ENCODE measurements around the gene TMEM106A. TPM values are rescaled to one million over a fixed set of nuclear protein-coding genes. Genes with fewer than 3 reads are reported as not detected.
A peak's percentile ranks its signal among the peaks of the same experiment; 100 is the strongest.
"Not testable (repeated sequence)": the region's sequence is repeated elsewhere in the genome, so short reads cannot be mapped to it uniquely, and the experiment has no call there.

Gene TMEM106A
- total RNA-seq, 1 donor from 2014 or later: 1.8 TPM

DNA sequence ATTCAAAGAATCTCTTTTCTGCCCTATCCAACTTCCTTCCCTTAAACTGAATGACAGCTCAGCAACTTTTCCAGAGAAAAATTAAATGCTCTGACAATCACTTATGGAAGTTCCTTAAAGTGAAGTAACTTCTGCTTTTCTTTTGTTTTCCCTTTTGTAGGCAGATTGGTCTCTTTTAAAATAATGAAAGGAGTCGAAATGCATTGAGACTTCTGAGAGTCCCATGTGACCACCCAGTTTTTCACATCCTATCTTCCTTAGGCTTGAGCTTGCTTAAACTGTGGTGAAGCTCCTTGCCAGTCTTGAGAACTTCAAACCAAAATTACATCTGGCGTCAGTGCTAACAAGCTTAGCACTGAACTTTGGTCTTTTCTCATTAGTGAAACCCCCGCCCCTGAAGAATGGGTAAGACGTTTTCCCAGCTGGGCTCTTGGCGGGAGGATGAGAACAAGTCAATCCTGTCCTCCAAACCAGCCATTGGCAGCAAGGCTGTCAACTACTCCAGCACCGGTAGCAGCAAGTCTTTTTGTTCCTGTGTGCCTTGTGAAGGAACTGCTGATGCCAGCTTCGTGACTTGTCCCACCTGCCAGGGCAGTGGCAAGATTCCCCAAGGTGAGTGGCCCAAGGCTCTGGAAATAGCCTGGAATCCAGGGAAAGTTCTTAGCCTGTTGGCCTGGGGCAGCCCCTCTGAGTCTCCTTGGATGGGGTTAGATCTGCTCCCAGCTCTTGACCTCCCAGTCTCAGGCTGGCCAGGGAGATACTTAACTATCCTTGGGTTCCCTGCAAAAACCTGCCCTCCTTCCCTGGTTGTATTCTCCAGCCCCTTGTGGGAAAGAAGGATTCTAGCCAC, 1.2 kb downstream of the TMEM106A start:
- peak; percentile 23 for ATAC-seq
- intact Hi-C loops (cut with micrococcal nuclease): no loop called here
- no peak for DNase-seq

DNA sequence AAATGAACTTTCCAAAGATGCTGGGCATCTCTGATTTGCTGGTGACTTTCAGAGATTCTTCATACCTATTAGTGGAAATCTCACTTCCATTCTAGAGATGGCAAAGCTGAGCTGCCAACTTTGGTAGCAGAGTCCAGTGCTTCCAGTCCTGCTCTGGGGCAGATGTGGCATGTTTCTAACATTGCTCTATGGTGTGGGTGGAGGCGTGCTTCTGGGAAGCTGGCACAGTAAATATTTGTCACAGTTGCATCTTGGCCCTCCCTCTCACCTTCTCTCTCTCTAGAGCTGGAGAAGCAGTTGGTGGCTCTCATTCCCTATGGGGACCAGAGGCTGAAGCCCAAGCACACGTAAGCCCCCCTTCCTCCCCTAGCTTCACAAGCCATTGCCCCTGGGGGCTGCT, 1.9 kb downstream of the TMEM106A start:
- DNase-seq: no peak
- no peak for ATAC-seq
- intact Hi-C loops (cut with micrococcal nuclease): no loop called here

DNA sequence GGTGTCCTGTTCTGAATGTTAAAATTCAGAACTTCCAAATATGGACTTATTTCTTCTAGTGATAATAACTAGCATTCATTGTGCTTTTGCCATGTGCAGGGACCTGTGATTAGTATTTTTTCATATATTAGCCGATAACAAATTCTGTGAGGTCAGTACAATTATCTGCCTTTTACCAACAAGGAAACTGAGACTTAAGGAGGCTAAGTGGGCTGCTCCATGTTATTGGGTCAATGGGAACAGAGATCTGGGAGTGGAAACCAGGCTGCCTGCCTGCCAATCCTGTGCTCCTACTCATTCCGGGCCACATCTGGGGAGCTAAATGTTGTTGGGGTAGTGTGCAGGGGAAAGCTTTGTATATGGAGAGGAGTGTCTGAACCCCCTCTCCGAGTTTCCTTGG, 3.7 kb downstream of the TMEM106A start:
- no peak for ATAC-seq
- intact Hi-C loops (cut with micrococcal nuclease): no loop called here
- no peak for DNase-seq

DNA sequence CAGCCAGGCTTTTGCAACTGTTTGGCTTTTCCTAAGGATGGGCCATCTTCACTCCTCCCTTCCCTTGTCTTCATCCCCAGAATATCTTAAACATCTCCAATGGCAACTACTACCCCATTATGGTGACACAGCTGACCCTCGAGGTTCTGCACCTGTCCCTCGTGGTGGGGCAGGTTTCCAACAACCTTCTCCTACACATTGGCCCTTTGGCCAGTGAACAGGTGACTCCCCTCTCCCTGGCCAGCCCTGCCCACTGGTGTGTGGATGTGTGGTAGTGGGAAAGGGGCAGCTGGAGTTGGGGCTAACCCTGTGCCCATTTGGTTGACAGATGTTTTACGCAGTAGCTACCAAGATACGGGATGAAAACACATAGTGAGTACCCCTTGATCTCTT, 4.7 kb downstream of the TMEM106A start:
- DNase-seq: no peak
- intact Hi-C loops (cut with micrococcal nuclease): no loop called here
- no peak for ATAC-seq

DNA sequence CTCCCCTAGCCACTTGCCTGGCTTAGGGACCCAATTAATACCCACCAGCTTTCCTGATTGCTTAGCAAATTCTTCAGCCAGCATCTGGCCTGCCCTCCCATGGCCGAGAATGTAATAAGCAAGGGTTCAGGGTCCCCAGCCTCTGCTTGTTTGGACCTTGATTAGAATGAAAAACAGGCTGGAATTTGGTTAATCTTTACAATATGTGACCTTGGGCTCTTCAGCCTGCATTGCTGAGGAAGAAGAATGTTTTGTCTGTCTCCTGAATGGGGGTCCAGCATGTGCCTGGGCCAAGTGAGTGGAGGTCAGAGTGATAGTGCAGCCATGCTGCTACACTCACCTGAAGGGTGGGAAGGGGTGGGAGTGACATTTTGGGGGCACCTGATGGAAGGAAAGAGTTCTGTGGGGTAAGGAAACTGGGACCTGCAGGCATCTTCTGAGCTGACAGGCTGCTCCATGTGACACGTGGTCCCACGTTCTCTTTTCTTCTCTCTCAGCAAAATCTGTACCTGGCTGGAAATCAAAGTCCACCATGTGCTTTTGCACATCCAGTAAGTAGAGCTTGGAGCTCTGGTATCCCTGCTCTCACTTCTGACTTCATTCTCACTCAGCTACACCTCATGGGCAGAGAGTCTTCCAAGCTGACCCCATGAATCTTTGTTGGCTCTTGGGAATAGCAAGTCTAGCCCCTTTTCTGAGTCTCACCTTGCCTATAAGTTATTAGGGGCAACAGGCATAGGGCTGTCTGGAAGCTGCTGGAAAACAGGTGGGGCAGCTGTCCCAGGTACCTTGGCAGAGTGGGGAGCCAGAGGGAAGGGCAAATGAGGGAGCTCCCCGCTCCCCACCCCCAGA, 5.3 kb downstream of the TMEM106A start:
- intact Hi-C loops (cut with micrococcal nuclease): no loop called here
- no peak for ATAC-seq

DNA sequence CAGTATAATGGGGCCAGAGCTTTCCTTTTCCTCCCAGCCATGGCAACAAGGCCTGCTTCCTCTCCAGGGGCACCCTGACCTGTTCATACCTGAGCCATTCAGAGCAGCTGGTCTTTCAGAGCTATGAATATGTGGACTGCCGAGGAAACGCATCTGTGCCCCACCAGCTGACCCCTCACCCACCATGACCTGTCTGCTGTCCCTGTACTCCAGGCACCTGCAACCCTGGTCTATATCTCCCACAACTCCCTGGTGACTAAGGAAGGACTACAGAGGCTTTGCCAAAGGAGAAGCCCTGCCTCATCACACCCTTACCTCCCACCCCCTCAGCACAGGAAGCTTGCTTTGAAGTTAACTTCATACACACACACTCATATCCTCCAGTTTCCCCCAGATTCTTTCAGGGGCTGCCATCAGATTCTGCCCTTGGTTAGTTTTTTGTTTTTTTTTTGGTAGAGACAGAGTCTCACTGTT, 6.0 kb downstream of the TMEM106A start:
- intact Hi-C loops (cut with micrococcal nuclease): no loop called here
- no peak for ATAC-seq
- DNase-seq: no peak

More for the DNA sequence above, 5.3 kb downstream of the TMEM106A start:
- DNase-seq: no peak

DNA sequence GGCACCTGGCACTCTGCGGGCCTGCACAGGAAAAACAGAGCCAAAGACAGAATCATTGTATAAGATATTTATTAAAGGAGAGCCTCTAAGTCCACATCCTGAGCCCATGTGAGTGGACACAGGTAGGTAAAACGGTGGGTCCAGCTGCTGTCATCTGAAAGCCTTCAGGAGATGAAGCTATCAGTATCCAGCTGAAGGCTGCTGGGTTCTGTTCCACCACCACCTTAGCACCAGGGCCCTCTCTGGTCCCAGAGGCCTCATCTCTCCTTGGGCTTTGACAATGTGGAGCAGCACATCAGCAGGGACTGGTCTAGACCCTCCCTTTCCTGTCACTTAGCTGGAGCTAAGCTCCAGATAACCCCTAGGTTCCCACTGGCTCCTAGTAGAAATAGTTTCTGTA, 7.3 kb downstream of the TMEM106A start:
- DNase-seq (no peak), ATAC-seq (no peak)
- intact Hi-C loops (cut with micrococcal nuclease): no loop called here

DNA sequence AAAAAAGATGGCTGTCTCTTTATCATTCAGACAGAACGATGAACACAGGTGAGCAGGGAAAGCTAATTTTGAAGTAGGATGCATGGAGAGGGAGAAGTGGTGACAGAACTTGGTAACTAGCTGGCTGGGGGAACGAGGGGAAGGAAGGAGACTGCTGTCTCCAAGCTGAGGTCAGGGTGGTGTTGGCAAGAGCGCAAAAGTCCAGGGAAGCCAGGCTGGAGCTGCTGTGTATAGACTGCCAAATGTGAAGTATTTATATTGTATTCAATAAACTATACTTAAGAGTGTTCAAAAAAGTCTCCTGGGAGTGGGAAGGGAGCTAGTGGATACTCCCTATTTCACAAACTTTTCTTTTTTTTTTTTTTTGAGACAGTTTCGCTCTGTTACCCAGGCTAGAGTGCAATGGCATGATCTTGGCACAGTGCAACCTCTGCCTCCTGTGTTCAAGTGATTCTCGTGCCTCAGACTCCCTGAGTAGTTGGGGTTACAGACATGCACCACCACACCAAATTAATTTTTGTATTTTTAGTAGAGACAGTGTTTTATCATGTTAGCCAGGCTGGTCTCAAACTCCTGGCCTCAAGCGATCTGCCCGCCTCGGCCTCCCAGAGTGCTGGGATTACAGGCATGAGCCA, 8.2 kb downstream of the TMEM106A start:
- intact Hi-C loops (cut with micrococcal nuclease): no loop called here
- DNase-seq: no peak
- no peak for ATAC-seq

DNA sequence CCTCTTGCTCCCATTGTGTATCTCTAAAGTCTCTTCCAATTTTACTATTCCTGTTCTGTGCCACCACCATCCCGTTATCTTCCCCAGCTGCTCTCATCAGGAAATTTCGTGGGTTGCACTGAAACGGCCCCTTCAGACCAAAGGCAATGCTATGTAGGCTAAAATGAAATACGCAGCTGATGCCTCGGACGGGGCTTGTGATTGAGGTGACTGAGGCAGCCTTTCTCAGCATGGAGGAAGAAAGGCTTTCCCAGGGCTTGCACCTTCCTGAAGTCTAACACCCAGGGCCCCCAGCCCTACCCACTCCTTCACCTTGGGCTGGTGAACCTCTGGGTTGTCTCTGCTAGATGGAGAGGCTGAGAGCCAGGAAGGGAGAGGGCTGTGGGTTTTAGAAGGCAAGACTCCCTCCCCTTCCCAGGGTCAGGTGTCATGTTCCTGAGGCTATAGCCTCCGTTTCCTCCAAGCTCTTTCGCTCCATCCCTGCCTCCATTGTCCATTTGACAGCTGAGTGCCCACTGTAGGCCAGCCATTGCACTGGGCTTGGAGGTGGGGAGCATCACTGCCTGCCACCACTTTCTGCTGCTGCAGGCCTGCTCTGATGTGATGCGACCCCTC, 8.9 kb downstream of the TMEM106A start:
- intact Hi-C loops (cut with micrococcal nuclease): no loop called here
- ATAC-seq (no peak), DNase-seq (no peak)

DNA sequence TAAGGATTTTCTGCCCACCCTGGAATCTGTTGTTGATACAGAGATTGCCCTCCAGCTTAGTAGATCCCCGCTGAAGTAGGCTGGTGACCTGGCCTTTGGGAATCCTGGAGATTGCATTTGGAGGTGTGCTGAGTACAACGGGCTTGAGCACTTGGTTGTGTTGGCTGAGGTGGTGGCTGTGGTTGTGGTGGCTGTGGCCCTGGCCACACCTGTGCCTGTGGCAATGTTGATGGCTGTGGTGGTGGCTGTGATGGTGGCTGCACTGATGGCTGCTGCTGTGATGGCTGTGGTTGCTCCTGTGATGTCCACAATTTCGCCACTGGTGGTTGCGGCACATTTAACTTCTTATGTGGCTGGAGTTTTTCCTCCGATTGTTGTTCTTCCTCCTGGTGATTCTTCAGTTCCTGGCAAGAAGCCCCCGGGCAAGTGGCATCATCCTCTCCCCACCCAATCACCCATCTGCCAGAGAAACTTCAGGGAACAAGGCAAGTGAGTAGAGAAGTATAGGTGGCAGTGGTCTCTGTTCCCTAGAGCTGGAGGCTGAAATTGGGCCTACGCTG, 12.6 kb downstream of the TMEM106A start:
- no peak for ATAC-seq
- intact Hi-C loops (cut with micrococcal nuclease): no loop called here
- no peak for DNase-seq

DNA sequence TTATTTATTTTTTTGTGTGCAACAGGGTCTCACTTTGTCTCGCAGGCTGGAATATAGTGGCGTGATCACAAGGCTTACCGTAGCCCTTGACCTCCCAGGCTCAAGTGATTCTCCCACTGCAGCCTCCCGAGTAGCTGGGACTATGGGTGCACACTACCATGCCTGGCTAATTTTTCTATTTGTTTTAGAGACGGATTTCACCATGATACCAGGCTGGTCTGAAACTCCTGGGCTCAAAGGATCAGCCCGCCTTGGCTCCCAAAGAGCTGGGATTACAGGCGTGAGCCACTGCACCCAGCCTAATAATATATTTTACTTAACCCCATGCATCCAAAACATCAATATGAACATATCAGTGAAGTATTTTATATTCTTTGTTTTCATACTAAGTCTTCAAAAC, 14.7 kb downstream of the TMEM106A start:
- no peak for ATAC-seq
- DNase-seq: no peak
- intact Hi-C loops (cut with micrococcal nuclease): no loop called here

DNA sequence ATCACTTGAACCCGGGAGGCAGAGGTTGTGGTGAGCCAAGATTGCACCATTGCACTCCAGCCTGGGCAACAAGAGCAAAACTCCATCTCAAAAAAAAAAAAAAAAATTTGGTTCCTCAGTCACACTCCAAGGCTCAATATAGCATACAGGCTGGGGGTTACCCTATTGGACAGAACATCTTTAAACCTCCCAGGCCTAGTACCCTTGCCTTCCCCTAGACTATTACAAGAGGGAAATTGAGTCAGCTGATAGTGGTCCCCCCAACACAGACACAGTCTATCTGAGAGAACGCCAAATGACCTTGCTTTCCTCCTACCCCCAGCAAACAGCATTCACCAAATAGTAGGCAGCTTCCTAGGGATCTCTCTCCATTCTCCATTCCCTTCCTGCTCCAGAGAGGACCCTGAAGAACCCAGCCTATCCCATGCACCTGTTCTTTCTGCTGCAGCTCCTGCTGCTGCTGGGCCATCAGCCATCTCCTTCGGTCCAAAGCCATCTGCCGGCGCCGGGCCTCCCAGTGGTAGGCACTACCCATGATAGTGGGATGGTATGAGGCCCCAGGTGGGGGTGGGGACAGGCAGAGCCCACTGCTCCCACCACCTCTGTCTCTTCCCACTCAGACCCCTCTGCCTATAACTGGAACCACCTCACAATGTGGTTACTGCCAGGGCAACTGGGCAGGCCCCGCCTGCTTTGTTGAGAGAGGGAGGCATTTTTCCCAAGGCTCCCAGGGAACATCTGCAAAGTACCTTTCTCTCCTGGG, 16.5 kb downstream of the TMEM106A start, which contains the start of gene CCDC200:
CCDC200 (minus strand) TSS at position 604 of the 763 bp plus-strand sequence; CDS start at position 535, 69 bp downstream.
- peak; percentile 15 for ATAC-seq
- intact Hi-C loops (cut with micrococcal nuclease); DNase-seq: not testable (repeated sequence)

DNA sequence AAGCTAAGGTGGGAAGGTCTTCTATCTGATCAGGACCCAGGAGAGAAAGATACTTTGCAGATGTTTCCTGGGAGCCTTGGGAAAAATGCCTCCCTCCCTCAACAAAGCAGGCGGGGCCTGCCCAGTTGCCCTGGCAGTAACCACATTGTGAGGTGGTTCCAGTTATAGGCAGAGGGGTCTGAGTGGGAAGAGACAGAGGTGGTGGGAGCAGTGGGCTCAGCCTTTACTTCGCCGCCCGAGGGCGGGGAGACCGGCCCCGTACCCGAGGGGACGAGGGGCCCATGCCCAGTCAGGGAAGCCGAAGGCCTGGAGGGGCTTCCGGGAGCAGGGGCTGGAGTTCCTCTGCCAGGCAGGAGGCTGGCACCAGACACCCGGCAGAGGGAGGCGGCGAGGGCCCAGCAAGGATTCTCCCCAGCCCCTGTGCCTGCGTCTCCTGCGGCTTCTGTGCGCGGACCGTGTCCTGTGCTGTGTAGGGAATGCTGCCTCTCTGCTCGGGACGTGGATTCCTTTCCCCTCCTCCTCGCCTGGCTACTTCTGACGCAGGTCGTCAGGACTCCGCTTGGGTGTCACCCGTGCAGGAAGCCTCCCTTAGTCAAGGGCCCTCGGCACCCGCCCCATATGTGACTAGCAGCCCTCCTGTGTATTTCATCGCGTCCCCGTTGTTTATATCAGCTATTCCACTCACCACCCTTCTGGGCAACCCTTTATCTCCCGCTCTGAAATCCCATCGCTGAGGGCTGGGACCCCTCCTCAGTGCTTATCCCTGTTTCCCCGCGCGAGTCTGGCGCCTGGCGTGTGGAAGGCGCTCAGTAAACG, 19.7 kb downstream of the TMEM106A start:
- DNase-seq; intact Hi-C loops (cut with micrococcal nuclease): not testable (repeated sequence)
- ATAC-seq: peak; percentile 53

DNA sequence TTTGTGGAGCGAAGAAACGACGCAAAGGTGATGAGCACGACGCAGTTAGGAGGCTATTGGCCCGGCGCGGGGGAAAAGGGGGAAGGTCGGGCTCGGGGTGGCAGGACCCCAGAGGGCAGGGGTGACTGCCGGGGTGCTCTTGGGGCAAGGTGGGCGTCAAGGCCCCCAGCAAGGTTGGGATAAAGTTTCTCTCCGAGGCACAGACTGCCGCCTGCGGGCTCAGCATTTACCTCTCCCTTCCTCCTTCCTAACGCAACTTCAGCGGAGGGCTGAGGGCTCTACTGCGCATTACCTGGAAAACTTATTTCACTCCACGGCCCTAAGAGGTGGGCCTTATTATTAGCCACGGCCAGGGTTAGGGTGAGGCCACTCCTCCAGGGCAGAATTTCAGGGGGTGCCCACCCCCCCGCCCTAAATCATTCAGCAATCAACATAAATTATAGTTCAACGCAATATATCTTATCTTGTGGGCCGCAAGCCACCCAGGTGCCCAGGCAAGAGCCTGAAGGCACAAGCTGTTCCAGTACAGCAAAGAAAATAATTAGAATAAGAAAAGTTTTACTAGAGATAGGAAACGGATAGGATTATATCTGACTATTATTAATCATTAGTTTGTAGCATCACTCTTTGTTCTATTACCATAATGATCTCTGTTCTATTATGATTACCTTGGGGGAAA, 20.5 kb downstream of the TMEM106A start:
- ATAC-seq; intact Hi-C loops (cut with micrococcal nuclease); DNase-seq: not testable (repeated sequence)

DNA sequence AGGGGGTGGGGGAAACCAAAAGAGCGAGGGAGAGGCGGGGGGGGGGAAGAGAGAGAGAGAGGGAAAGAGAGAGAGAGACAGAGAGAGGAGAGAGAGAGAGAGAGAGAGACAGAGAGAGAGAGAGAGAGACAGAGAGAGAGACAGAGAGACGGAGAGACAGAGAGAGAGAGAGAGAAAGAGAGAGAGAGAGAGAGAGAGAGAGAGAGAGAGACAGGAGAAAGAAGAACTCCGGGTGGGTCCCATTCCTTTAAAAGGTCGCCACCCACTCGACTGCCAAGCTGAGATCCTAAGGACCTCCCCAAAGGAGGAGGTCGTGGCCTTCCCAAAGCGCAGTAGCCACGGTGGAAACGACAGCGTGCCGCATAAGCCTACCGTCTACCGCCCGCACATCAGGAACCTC, 21.6 kb downstream of the TMEM106A start:
- ATAC-seq; intact Hi-C loops (cut with micrococcal nuclease); DNase-seq: not testable (repeated sequence)

DNA sequence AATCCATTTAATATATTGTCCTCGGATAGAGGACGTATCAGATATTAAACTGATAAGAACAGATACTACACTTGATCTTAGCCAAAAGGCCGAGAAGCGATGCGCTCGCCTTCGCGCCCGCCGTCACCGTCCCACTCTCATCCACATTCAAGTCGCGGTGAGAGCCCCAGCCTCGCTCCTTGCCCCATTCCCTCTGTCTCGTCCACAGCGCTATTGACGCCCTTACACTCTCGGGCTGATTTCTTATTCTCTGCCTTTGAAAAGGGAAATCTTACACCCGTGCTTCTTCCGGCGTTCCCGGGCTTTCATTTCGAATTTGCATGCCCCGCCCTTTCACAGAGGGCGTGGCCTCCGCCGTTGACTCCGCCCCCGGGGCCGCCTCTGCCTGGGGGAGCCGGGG, 22.2 kb downstream of the TMEM106A start, which contains the start of gene RNU2-1:
RNU2-1 (minus strand) TSS at position 101 of the 400 bp plus-strand sequence.
- intact Hi-C loops (cut with micrococcal nuclease); DNase-seq: not testable (repeated sequence)

More for the DNA sequence above, 22.2 kb downstream of the TMEM106A start, which contains the start of gene RNU2-1:
- ATAC-seq: not testable (repeated sequence)

Measured in left ventricle myocardium superior (tissue), 1 donor.